IPS-18c (cell line): ENCODE measurements around the gene SMAD1.
"Not testable (repeated sequence)": the region's sequence is repeated elsewhere in the genome, so short reads cannot be mapped to it uniquely, and the experiment has no call there.

Experiments used
- H3K4me3 ChIP-seq: 2 replicates; pipeline ENCODE4 v1.7.0; 2013; ENCODE audit warnings: low read depth, mild to moderate bottlenecking, low read length, moderate library complexity; ENCODE audit not compliant: insufficient read depth
- H3K9me3 ChIP-seq: one replicate; pipeline ENCODE4 v1.6.1; 2013; ENCODE audit warnings: mild to moderate bottlenecking, low read length, moderate library complexity; ENCODE audit not compliant: control insufficient read depth, insufficient read depth

SMAD1 gene

GRCh38 chr4:145566768-145567167 lies 85.1 kb downstream of the SMAD1 start:
- Histone ChIP-seq H3K9me3 (peaks cover 4% of the 10 kb centered on the region), H3K4me3 (no peak overlapping the region)

- Histone ChIP-seq H3K4me3 (no peak overlapping the region), H3K9me3 (peaks cover 4% of the 10 kb centered on the region)
Measured at GRCh38 chr4:145567516-145567915, 85.9 kb downstream of the SMAD1 start.

GRCh38 chr4:145574546-145574945 lies 92.9 kb downstream of the SMAD1 start:
- H3K9me3 ChIP-seq, H3K4me3 ChIP-seq: not testable (repeated sequence)

GRCh38 chr4:145580906-145581305 lies 99.3 kb downstream of the SMAD1 start:
- H3K4me3 ChIP-seq, result no peak overlapping the region
- H3K9me3 ChIP-seq, result no peaks in the 10 kb centered on the region

GRCh38 chr4:145583191-145584055 lies 101.8 kb downstream of the SMAD1 start:
- Histone ChIP-seq H3K4me3 (no peak overlapping the region), H3K9me3 (no peaks in the 10 kb centered on the region)

- Histone ChIP-seq H3K9me3 (peaks cover 2% of the 10 kb centered on the region), H3K4me3 (no peak overlapping the region)
Measured at GRCh38 chr4:145587088-145587754, 105.6 kb downstream of the SMAD1 start.

GRCh38 chr4:145589381-145589780 lies 107.7 kb downstream of the SMAD1 start:
- not testable (repeated sequence) for H3K4me3 ChIP-seq, H3K9me3 ChIP-seq

- Histone ChIP-seq H3K9me3 (peaks cover 2% of the 10 kb centered on the region), H3K4me3 (no peak overlapping the region)
Measured at GRCh38 chr4:145589916-145590702, 108.5 kb downstream of the SMAD1 start.

- no peaks in the 10 kb centered on the region for H3K9me3 ChIP-seq
- no peak overlapping the region for H3K4me3 ChIP-seq
Measured at GRCh38 chr4:145602129-145602760, 120.6 kb downstream of the SMAD1 start.

- Histone ChIP-seq H3K4me3 (no peak overlapping the region), H3K9me3 (no peaks in the 10 kb centered on the region)
Measured at GRCh38 chr4:145605941-145606340, 124.3 kb downstream of the SMAD1 start.
